HT-29 (cell line): ENCODE measurements around the gene EPB41L1. TPM values are rescaled to one million over a fixed set of nuclear protein-coding genes. Genes with fewer than 3 reads are reported as not detected.
A peak's percentile ranks its signal among the peaks of the same experiment; 100 is the strongest.

Source experiments
- DNase-seq: peaks from one replicate; pipeline ENCODE4 v3.0.0-alpha.2; 2015; ENCODE audit warnings: low spot score
- total RNA-seq: library from RNA; depleted of rRNA; stranded (reverse); fragments of >200 nt; shearing (Covaris generic); gene quantifications from 2 replicates; pipeline ENCODE4 v1.2.3, GENCODE V29; 2014

EPB41L1 gene
- total RNA-seq, 1 experiment from 2014 or later: 76.8 TPM

DNA sequence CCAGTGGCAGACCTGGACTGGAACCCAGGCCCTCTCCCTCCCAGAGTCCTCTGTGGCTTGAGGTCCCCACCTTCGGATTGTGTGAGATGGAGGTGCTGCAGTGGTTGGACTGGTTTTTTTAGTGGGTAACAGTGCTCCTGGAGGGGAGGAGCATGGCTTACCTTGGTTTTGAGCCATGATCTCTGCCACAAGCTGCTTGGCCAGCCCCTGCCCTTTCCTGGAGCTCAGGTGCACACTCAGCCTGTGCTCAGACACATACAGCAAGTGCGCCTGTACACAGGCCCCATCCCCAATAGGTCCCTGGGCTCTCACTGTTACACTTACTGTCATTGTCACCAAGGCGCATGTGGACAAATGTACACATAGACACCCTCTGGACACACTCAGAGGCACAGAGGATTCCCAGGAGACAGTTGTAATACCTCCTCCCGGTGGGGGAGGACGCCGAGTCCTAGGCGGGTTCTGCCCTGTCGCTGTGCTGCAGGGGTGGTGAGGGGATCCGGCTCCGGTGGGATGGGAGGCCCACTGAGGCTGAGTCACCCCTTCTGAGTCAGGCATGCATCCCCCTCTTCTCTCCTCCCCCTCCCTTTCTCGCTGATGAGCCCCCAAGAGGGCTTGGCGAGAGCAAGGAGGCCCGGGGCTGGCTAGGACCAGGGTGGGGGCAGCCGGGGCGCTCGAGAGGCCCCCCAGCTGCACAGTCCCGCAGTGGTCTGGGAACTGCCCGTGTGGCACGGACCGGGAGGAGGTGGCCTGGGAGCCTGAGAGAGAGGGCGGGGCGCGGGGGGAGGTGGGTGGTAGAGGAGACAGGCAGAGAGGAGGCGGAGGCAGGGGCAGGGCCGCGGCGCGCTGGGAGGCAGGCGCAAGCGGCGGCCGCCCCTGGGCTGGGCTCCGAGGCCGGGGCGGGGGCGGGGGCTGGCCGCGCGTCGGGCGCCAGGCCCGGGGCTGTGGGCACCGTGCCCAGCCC is 522 bp upstream of the EPB41L1 start:
- DNase-seq: peak; percentile 73

GRCh38 chr20:36155629-36155971 is 1.1 kb downstream of the EPB41L1 start:
- DNase-seq: no peak

DNA sequence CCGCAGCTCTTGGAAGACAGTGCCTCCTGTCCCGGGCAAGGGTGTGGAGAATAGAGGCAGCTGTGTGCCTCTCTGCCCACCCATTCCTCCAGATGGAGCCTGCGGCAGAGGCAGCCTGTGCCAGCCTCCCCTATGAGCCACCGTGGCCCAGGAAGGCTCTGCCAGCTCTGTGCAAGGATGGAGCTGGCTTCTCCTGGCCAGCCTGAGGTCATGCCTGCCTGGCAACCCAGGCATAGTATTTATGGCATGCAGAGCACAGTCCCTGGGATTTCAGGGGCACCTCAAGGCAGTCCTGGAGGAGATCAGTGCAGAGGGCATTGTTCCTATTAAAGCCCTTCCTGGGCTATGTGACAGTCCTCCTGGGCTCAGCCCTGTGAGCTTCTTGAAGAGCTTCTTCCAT is 1.5 kb downstream of the EPB41L1 start:
- DNase-seq: no peak

- DNase-seq: no peak
Measured at GRCh38 chr20:36157610-36158009, 3.1 kb downstream of the EPB41L1 start.

GRCh38 chr20:36158160-36158741 is 3.7 kb downstream of the EPB41L1 start:
- DNase-seq: no peak

GRCh38 chr20:36159833-36160232 is 5.3 kb downstream of the EPB41L1 start:
- no peak for DNase-seq

GRCh38 chr20:36162272-36162966 is 7.9 kb downstream of the EPB41L1 start:
- DNase-seq: no peak

GRCh38 chr20:36167902-36168503 is 13.5 kb downstream of the EPB41L1 start:
- no peak for DNase-seq

- no peak for DNase-seq
Measured at GRCh38 chr20:36170542-36171215, 16.1 kb downstream of the EPB41L1 start.

- peak; percentile 46 for DNase-seq
Measured at GRCh38 chr20:36173451-36173933, 19.0 kb downstream of the EPB41L1 start.

- DNase-seq: no peak
Measured at GRCh38 chr20:36175016-36175415, 20.5 kb downstream of the EPB41L1 start.

DNA sequence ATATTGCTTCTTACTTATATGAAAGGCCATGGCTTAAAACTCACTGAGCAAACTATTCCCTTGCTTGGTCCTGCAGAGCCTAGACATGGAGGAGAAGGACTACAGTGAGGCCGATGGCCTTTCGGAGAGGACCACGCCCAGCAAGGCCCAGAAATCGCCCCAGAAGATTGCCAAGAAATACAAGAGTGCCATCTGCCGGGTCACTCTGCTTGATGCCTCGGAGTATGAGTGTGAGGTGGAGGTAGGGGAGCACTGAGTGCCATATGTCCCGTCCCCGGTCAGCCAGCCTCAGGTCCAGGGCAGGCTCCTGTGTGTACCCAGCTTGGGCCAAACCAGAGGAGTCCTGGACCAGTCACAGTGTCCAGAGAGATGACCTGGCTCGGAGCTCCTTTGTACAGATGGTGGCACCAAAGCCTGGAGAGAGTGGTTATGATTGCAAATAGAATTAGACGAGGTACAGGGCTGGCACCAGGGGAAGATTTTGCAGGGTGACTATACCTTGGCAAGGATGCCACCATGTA is 21.0 kb downstream of the EPB41L1 start:
- no peak for DNase-seq

GRCh38 chr20:36177716-36178115 is 23.2 kb downstream of the EPB41L1 start:
- DNase-seq: peak; percentile 68

DNA sequence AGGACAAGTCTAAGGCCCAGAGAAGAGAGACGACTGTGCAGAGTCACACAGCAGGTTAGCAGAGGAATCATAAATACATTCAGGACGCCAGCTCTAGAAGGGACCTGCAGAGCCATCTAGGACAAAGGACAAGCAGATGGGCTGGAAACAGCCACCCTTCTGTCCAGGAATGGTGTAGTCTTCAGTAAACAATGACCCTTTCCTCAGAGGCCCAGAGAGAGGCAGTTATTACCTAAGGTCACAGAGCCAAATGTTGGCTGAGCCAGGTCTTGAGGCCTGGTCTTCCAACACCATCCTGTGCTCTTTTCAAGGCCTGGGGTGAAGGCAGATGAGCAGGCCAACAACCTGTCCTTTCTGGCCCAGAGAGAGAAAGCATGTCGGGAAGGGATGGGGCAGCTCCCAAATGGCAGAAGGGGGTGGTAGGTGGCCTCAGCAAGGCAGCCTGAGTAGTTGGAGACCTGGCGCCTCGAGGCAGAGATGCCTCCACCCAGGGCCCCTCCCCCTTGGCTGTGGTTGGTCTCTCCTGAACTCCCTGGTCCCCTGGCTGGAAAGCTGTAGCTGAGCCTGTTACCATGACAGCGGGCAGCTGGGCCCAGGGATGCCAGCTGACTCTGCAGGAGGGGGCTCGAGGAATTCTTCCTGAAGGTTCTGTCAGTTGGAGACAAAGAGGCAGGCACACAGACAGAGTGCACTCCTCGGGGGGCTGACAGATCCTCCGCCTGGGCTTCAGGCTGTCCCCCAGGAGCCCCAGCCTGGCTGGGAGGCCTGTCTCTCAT is 24.8 kb downstream of the EPB41L1 start:
- DNase-seq: no peak

GRCh38 chr20:36180323-36180722 is 25.8 kb downstream of the EPB41L1 start:
- no peak for DNase-seq

GRCh38 chr20:36181934-36182603 is 27.5 kb downstream of the EPB41L1 start:
- no peak for DNase-seq

DNA sequence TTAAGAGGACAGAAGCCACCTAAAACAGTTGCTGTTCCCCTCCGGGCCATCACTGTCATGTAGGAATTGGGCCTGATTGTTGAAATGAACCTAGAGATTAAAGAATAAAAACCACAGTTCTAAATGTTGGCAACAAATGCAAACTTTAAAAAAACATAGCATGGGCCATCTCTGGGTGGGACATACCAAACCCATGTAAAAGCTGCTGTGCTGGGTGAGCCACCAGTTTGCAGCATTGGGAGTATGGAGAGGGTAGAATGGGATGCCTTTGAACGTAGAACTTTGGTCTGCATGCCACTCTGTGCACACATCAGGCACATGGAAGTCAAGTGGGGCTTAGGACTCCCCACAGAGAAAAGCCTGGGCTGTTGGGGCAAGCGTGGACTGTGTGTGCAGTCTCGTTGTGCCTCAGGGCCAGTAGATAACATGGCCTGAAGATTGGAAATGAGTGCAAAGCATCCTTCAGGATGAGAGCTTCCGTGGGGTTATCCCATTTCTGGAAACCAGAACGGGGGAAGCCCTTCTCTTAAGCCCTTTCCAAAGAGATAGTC is 28.1 kb downstream of the EPB41L1 start:
- no peak for DNase-seq

- no peak for DNase-seq
Measured at GRCh38 chr20:36183155-36183944, 28.8 kb downstream of the EPB41L1 start.
